ENCODE measurements around the gene SMPDL3B. TPM values are rescaled to one million over a fixed set of nuclear protein-coding genes. Genes with fewer than 3 reads are reported as not detected.
A peak's percentile ranks its signal among the peaks of the same experiment; 100 is the strongest.

SMPDL3B gene
- total RNA-seq, 3 donors from 2014 or later = 17.3 to 45.4 (median 30.9) TPM

DNA sequence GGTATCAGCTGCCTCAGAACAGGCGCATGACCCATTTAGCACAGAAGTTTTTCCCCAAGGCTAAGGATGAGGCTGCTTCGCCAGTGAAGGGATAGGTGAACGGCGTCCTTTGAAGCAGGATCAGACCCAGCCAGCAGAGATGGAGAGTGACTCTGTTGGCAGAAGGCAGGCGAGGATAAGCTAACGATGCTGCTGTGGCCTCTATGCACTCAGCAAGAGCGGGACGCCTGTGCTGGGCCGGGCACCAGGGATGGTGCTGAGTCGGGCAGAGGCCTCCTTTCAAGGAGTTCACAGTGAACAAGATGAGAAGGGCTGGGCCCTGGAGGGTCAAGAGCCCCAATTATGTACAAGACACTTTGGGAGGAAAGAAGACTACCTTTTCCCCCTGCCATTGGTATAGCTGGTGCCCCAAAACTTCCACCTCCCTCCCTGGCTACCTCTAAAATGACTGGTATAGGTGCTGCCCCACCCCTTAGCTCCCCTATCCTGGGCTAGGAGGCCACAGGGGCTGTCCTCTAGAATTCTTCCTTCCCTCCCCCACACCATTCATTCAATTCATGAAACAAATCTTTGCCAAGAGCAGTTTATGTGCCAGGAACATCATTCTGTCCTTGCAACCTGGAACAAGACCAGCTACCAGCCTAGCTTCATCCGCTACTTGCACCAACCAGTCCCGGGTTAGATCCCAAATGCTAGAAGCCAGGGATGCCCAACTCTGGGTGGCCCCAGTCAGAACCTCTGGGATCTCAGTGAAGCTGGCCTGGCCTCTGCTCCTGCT, 32.5 kb downstream of the SMPDL3B start:
- Histone ChIP-seq H3K9me3 (no peaks in the 10 kb centered on the region), H3K4me3 (no peak overlapping the region), H3K36me3 (ENCODE audit: low read depth) (no peaks in the 10 kb centered on the region), H3K4me1 (ENCODE audit: low read depth) (peaks cover 4% of the 10 kb centered on the region)
- TF ChIP-seq, protein P1, sequence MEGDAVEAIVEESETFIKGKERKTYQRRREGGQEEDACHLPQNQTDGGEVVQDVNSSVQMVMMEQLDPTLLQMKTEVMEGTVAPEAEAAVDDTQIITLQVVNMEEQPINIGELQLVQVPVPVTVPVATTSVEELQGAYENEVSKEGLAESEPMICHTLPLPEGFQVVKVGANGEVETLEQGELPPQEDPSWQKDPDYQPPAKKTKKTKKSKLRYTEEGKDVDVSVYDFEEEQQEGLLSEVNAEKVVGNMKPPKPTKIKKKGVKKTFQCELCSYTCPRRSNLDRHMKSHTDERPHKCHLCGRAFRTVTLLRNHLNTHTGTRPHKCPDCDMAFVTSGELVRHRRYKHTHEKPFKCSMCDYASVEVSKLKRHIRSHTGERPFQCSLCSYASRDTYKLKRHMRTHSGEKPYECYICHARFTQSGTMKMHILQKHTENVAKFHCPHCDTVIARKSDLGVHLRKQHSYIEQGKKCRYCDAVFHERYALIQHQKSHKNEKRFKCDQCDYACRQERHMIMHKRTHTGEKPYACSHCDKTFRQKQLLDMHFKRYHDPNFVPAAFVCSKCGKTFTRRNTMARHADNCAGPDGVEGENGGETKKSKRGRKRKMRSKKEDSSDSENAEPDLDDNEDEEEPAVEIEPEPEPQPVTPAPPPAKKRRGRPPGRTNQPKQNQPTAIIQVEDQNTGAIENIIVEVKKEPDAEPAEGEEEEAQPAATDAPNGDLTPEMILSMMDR (IDR thresholded peaks at IDR 0.05) = no peak
- intact Hi-C loops (cut with DNase I, micrococcal nuclease) = no loop called here
- ATAC-seq (no peak), DNase-seq (no peak)

DNA sequence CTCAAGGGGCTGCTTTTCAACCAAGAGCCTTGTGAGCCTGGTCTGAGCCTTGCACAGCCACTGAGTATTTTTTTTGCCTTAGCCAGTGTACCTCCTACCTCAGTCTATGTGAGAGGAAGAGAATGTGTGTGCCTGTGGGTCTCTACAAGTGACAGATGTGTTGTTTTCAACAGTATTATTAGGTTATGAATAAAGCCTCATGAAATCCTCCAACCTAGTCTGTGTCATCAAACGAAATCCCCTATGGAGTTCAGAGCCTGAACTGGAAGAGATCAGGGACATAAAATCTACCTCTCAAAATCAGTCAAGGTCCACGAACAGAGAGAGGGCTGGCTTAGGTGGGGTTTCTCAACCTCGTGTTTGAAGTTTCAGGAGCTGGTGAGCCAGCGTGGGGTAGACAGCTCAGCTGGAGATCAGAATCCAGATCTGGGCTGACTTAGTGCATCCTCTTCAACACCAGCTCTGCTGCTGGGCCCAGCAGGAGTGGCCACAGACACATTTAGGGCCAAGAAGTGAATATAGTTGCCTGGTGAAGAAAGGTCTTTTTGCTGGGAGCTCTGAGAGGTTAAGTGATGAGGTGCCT, 33.2 kb downstream of the SMPDL3B start:
- TF ChIP-seq, protein P1 (IDR thresholded peaks at IDR 0.05) = no peak
- peaks cover 4% of the 10 kb centered on the region for H3K4me1 ChIP-seq (ENCODE audit: low read depth)
- no peaks in the 10 kb centered on the region for H3K9me3 ChIP-seq
- intact Hi-C loops (cut with DNase I, micrococcal nuclease) = no loop called here
- H3K4me3 ChIP-seq = no peak overlapping the region
- no peaks in the 10 kb centered on the region for H3K36me3 ChIP-seq (ENCODE audit: low read depth)
- DNase-seq (no peak), ATAC-seq (no peak)

DNA sequence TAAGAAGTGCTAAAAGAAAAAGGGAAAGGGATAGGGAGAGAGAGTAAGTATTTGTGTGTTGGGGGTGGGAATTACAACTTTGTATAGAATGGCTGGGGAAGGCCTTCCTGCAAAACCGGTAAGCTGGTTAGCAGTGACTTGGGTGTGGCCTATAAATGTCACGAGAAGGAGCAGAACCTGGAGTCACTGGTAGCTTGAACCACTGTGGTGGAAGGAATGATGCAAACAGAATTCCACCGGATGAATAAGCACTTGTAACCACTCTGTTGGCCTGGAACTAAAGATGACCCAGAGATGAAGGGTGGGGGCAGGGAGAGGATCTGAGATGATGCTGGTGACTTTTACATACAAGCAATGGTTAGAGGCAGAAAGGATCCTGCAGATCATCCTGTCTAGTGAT, 33.9 kb downstream of the SMPDL3B start:
- Histone ChIP-seq H3K4me1 (ENCODE audit: low read depth) (peaks cover 4% of the 10 kb centered on the region), H3K9me3 (no peaks in the 10 kb centered on the region), H3K36me3 (ENCODE audit: low read depth) (no peaks in the 10 kb centered on the region), H3K4me3 (no peak overlapping the region)
- intact Hi-C loops (cut with DNase I, micrococcal nuclease) = no loop called here
- ATAC-seq = peak; percentile 65
- TF ChIP-seq, protein P1 (IDR thresholded peaks at IDR 0.05) = no peak
- DNase-seq = peak in 1 of 3 donors; percentile 32

DNA sequence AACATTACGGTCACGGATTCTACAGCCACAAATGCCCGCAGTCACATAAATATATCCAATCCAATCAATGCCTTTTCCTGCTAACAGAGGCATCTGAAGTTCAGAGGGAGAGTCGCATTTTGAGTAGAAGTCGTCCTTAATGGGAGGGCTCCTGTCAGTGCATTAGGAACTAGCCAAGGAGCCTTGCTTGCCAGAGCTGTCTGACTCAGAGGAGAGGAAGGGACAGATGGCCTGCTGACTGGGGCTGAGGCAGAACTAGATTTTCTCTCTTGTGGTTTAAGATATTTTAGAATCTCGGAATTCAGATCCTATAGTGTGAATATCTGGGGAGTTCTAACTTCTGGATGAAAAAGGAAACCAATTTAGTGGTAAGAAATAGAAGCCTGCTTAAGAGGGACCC, 35.6 kb downstream of the SMPDL3B start:
- intact Hi-C loops (cut with DNase I, micrococcal nuclease) = no loop called here
- Histone ChIP-seq H3K36me3 (ENCODE audit: low read depth) (no peaks in the 10 kb centered on the region), H3K4me3 (no peak overlapping the region), H3K4me1 (ENCODE audit: low read depth) (peaks cover 4% of the 10 kb centered on the region), H3K9me3 (no peaks in the 10 kb centered on the region)
- DNase-seq (peak in 1 of 3 donors; percentile 15), ATAC-seq (peak; percentile 24)
- TF ChIP-seq, protein P1 (IDR thresholded peaks at IDR 0.05) = no peak

DNA sequence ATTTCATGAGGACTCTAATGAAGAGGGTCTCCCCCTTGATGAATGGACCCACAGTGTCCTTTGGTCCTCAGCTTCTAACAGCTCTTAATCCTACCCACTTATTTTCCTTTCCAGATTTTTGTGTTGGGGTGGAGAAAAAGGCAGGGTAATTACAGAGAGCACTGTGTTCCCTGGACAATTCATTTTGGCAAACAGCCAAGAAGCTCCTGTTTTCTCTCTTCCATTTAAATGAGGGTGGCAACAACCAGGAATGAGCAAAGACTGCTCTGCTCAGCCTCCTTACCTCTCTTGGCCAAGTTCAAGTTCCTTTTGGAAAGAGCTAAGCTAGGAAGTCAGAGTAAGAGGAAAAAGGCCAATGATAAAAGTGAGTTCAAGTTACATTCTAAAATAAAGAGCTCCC, 36.9 kb downstream of the SMPDL3B start:
- ATAC-seq (no peak), DNase-seq (no peak)
- H3K4me3 ChIP-seq = no peak overlapping the region
- TF ChIP-seq, protein P1 (IDR thresholded peaks at IDR 0.05) = no peak
- H3K36me3 ChIP-seq (ENCODE audit: low read depth) = no peaks in the 10 kb centered on the region
- peaks cover 4% of the 10 kb centered on the region for H3K4me1 ChIP-seq (ENCODE audit: low read depth)
- intact Hi-C loops (cut with DNase I, micrococcal nuclease) = no loop called here
- H3K9me3 ChIP-seq = no peaks in the 10 kb centered on the region

Data from mucosa of descending colon (tissue), 3 donors.